Left forelimb (tissue), 1 donor: ENCODE data around the gene ITPK1.

Source experiments
- DNase-seq: peaks from one replicate; pipeline ENCODE4 v3.0.0-alpha.2; 2018; ENCODE audit warnings: low spot score

Gene ITPK1

DNA sequence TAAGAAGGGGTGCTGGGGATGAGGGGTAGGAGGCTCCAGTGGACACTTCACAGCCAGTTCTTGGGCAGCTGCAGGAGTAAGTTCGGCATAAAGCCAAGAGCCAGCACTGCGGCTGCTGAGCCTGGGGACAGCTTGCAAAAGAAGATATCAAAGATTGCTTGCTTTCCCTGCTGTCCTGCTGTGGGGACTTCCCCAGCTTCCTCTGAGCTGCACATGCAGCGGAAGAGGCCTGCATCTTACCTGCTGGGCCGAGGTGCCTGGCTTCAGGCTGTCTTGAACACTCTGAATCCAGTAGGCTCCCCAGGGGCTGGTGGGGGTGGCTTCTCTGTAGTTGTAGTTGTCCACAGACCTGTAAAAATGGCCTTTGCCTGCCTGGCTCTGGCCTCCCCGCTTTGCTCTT is 191.5 kb downstream of the ITPK1 start:
- no peak for DNase-seq

DNA sequence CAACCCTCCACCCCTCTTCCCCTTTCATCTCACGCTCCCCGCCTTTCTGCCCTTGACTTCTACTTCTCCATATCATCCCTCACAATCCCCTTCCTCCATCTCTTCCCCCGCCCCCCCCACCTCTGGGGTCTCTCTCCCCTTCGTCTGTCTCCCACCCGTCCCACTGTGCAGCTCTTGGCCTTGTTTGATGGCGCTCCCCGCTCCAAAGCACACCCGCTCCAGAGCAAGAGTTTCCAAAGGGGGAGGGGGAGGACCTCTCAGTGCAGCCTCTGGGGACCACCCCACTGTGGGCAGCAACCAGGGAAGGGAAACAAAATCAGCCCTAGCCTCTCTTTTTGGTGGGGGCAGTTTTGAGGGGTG is 192.0 kb downstream of the ITPK1 start:
- DNase-seq = no peak

DNA sequence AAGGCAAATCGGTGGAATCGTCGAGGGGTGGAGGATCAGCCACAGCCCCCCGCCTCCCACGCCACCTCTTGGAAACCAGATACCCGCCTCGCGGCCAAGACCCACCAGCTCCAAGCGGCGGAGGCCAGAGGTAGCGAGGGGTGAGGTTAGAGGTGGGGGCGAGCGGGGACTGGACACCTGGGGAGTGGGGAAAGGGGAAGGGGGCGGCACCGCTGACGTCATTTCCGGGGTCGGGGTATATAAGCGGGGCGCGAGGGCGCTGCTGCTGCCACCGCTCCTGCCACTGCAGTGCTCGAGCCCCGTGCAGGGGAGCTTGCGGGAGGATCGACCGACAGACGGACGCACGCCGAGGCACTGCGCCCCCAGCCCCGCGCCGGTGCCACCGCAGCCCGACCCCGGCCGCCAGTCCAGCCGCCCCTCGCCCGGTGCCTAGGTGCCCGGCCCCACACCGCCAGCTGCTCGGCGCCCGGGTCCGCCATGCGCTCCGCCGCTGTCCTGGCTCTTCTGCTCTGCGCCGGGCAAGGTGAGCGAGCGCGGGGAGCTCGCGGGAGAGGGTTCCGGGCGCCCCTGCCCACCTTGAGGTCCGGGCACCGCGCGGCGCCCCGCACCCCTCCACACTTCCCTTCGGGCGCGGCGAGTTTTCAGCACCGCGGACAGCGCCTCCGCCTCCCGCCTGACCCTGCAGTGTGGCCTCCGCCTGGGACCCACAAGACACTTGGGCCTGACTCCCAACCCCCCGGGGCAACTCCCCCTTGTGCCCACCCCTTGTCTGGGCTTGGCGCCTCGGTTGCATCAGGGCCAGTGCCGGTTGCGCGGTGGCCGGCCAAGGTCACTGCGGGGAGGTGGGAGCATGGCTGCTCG is 192.6 kb downstream of the ITPK1 start, which contains the start of gene CHGA:
TSS of gene CHGA (plus strand) at position 268 of the 861 bp plus-strand sequence. CDS start at position 478, 210 bp downstream.
- DNase-seq = peak; percentile 79

DNA sequence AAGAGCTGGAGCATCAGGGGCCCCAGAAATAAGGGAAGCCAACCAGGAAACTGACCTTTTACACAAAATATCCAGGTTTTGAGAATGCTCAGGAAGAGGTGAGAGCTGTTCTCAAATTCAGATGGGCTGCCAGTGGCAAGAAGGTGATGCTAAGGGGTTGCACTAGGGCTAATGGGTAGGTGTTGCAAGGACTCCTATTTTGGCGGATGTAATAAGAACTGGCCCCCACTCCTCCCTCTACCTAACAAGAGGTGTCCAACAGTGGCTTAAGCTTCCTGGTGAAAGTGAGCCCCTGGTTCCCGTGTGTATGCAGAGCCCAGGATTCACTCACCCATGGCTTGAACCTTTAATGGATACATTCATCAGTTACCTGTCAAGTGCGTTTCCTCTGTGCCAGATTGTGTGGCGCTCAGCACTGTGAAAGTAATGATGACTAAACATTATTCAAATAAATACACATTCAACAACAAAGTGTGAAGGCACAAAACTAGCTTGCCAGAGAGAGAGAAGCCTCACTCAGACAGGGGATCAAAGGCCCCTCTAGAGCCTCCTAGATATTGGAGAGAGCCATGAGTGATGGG is 193.5 kb downstream of the ITPK1 start:
- no peak for DNase-seq

DNA sequence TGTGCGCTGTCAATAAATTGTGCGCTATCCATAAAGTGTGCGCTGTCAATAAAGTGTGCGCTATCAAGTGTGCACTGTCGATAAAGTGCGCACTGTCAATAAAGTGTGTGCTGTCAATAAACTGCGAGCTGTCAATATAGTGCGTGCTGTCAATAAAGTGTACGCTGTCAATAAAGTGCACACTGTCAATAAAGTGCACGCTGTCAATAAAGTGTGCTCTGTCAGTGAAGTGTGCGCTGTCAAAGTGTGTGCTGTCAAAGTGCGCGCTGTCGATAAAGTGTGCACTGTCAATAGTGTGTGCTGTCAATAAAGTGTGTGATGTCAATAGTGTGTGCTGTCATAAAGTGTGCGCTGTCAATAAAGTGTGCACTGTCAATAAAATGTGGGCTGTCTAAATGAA is 195.7 kb downstream of the ITPK1 start:
- no peak for DNase-seq

DNA sequence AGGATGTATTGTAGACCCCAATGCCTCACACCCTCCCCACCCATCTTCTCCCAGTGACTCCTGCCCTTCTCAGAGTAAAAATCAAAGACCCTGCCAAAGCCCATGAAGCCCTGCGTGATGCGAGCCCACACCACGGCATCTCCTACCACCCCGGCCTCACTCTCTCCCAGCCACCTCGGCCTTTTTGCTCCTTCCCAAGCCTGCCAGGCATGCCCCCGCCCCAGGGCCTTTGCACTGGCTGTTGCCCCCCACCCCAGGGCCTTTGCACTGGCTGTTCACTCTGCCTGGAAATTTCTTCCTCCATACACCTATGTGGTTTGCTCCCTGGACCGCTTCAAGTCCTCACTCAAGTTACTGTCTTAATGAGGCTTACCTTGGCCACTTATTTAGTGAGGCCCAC is 197.8 kb downstream of the ITPK1 start:
- no peak for DNase-seq

DNA sequence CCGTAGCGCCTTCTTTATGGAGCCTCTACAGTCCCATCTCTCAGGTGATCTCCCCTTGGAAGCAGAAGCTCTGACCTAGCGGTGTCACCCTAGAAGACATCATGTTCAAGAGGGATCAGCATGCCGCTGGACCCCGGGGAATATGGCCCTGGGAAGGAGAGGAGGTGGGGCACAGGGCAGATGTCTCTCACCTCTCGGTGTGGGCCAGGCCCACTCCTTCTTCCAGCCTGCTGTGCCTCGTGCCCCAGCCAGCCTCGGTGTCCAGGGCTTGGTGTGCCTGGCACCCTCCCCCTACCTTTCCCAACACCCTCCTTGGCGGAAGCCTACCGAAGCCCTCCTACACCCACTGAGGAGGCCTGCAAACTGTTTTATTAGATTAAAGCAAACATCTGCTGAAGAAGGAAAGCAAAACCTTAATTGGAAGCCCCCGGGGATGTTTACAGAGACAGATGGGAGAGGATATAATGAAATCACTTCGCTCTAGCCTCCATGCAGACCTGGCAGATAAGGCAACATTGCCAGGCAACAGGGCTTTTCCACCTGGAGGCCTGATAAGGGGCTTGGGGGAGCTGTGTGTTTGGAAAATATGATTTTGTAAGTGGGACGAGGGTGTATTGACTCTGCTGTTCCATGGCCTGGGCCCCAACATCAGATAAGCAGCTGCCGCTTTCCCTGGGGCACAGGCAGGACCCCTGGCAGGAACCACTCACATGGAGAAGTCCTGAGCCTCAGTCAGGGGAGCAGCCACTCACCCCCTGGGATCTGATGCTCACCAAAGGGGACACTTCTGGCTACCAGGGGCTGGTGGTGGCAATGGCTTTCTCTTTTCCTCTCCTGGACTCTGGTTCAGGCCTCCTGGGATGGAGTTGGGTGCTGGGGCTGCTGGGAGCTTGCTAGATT is 198.4 kb downstream of the ITPK1 start:
- DNase-seq = no peak

DNA sequence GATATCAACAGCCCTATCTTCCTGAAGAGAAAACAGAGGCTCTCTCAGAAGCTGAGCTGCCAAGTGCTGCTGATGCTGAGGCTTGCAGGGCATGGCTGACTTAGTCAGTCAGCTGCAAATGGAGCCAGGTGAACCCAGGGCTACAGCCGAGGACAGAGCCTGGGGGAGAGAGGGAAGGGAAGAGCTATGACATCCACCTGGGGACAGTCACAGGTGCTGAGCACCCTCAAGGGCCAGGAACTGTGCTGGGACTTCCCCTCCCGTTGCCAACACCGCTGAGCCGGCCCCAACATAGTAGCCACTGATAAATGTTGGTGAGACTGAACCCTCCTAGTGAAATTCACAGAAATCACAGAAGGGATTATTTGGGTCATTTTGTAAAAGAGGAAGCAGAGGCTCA is 199.5 kb downstream of the ITPK1 start:
- no peak for DNase-seq

DNA sequence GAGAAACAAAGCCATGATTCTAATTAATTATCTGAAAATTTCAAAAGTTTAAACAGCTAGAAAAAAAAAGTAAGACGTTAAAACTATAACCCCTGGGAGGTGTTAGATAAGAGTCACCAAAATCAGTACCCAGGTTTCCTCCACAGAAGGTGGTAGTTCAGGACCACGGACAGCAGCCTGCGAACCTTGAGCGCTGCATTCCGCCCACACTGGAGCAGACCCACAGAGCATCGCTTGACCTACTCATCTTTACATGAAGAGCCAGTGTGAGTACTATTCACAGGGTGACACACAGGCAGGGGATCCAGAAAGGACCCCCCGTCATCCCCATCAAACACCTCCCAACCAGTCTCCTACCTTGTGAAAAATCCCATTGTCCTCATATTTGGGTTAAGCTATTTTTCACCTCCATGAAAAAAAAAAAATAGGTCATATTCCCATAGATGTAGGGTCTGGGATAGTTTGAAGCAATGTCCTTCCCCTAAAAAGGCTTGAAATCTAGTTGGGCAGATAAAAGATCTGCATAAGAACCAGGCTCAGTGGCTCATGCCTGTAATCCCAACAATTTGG is 201.6 kb downstream of the ITPK1 start:
- no peak for DNase-seq

DNA sequence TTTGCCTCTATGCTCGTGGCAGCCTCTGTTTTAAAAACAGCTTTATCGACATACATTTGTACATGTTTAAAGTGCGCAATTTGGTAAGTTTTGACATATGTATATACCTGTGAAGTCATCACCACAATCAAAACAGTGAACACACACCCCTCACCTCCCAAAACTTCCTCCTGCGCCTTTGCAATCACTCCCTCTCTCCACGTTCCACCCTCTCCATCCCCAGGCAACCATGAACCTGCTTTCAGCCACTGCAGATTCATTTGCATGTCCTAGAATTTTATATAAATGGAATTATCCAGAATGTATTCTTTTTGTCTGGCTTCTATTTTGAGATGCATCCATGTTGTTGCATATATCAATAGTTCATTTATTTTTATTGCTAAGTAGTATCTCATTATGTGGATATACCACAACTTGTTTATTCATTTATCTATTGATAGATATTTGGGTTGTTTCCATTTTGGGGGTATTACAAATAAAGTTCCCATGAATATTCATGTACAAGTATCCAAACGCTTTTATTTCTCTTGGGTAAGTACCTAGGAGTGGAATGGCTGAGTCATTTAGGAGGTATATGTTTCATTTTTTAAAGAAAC is 208.3 kb downstream of the ITPK1 start:
- DNase-seq = no peak

DNA sequence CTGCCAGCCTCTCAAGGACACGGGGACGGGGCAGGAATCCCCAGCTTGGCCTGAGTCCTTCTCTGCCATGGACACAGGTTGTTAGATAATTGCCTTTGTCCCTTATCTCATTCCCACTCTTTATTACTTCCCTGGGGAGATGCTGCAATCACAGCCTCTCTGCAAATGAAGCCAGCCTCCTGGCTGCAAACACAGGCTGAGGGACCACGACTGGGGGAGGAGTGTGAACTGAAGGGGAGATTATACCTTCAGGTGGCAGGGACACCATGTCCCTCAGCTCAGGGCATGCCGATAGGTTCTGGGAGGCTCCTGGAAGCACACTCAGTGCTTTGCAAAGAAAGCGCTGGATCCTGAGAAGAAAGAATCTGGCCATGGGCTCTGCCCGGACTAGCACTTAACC is 208.9 kb downstream of the ITPK1 start:
- no peak for DNase-seq

DNA sequence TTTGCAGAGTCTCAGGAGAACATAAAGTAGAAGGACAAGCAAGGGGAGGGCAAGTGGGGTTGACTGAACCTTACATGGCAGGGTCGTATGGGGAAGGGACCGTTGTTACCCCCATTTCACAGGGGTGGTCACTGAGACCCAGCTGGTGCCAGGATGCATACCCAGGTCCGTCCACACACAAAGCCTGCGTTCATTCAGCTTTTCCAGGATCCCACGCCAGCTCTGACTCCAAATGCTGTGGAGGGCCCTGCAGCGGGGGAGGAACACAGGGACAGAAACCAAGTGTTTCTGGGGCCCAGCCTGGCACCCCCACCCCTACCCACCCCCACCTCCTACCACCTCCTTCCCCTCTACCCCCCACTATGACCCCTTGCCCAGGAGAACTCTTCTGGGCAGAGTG is 209.3 kb downstream of the ITPK1 start:
- DNase-seq = no peak

DNA sequence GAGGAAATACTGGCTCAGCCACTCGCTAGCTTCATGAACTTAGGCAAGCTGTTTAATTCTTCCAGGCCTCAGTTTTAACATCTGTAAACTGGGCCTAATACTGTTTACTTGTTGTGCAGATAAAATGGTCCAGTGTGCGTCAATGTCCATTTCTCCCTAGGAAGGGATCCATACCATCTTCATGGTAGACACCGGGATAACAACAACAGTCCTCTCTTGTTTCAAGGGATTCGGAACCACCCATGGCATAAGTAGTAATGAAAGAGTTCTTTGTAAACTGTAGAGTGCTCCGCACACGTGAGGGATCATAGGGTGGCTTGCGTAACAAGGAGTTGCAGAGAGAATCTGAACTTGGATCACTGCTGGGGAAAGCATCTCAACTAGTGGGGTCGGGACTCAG is 210.1 kb downstream of the ITPK1 start:
- DNase-seq = no peak

DNA sequence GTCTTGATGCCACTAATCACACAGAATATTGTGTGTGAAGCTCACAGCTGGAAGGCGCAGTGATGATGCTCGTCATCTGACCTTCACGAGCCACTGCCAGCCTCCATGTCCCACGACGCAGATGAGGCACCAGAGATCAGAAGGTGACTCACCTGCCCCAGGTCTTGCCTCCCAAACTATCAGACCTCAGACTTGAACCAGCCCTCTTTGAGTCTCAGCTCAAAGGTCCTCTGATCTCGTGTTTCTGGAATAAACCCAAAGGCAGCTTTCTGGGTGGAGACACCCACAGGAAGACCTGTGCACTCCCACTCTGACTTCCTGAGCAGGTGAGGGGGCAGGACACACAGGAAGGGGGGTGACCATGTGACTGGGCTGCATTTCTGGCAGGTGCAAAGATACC is 212.4 kb downstream of the ITPK1 start:
- no peak for DNase-seq

DNA sequence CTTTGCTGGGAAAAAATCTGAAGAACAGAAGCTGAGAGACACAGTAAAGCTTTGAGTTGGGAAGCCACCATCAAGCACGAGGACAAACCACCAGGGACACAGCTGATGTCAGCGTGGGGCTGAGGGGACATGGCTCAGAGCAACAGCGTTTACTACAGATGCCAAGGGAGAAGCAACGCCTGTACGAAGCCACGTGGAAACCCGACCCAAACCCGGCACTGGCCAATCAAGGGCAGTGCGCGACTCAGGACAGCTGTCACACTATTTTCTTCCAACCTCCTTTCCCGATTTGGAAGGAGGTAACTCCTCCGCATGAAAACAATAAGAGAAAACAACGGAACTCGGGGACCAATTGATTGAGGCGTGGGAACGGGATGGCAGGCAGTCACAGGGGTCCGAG is 213.0 kb downstream of the ITPK1 start:
- DNase-seq = no peak

DNA sequence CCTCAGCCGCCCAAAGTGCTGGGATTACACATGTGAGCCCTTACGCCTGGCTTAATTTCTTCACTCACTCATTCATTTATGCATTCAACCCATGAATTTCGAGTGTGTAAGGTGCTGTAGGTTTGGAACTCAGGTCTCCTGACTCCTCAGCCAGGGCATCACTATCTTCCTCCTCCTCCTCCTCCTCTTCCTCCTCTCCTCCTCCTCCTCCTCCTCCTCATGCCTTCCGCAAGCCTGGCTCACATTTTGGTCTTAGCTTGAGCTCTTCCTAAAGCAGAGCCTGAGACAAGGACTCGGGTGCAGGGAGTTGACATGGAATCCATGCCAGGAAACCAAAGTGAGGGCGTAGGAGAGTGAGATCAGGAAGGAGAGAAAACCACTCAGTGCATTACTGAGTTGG is 213.5 kb downstream of the ITPK1 start:
- no peak for DNase-seq

DNA sequence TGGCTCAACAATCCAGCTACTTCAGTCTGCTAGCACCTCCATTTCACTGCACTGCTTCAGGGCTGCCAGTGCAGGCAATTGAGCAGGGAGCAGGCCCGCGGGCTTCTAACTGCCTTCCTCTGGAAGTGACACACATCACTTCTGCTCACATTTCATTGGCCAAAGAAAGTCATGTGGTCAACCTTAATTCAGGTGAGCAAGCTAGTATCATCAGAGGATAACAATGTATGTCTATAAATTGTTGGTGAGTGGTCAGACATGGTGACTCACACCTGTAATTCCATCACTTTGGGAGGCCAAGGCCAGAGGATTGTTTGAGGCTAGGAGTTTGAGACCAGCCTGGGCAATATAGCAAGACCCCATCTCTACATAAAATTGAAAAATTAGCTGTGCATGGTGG is 215.1 kb downstream of the ITPK1 start:
- DNase-seq = no peak

DNA sequence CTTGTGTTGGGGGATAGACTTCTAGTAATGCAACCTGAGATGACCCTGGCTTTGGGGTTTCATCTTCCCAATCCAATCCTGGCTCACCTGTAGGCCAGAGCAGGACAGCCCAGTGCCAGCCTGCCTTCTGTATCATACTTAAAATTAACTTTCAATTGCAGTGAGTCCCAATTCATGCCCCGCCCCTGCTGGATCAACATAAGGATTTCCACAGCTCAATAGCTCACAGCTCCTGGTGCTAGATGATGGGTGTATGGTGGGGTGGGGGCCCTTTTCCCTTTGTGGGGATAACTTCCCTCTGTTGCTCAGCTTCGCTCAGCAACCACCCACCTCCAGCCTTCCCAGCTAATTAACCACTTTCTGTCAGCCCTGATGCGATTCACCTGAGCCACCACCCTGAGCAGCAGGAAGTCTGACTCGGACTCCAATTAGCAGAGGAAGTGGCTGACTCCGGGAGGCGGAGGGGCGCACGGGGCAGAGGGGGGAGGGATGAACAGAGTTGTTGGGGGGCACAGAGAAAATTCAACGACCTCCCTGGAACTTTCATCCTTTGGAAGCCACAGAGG is 217.1 kb downstream of the ITPK1 start:
- no peak for DNase-seq

DNA sequence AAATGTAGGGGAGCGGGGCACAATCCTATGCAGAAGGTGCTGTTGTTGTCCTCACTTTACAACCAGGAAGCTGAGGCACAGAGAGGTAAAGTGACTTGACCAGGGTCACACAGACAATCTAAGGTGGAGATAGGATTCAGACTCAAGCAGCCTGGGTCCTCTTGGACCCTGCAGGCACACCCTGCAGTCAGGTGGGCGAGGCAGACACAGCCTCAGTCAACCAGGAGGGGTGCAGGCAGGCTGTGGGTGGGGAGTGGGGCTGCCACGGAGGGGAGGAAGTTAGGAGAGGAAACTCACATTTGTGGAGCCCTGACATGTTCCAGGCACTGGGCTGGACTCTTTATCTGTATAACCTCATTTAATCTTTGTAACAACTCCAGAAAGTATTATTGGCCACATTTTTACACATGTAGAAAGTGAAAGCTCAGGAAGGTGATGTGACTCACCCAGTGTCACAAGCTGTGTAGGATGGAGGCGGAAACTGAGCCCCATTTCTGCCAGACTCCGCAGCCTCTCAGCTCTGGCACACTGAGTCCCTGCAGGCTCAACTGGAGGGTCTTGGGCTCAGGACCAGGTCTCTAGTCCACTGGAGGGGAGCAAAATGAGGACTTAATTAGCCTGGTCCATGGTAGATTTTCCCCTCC is 217.7 kb downstream of the ITPK1 start:
- DNase-seq = no peak

DNA sequence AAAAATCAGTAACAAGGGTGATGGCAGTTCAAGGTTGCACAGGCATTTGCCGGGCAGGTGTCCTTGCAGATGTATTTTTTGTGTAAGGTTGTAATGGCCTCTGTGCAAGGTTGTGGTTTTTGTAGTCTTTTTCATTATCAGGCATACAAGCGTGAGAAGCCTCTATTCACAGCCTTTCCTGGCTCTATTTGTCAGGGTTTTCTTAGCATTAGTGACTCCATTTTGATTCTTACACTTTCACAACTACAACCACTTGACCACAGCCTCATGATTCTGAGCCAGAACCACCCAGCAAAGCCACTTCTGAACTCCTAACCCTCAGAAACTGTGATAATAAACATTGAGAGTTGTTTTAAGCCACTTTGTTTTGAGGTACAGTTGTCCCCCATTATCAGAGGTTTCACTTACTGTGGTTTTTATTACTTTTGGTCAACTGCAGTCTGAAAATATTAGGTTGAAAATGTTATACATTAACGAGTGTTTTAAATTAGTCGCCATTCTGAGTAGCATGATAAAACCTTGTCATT is 220.3 kb downstream of the ITPK1 start:
- DNase-seq = no peak

DNA sequence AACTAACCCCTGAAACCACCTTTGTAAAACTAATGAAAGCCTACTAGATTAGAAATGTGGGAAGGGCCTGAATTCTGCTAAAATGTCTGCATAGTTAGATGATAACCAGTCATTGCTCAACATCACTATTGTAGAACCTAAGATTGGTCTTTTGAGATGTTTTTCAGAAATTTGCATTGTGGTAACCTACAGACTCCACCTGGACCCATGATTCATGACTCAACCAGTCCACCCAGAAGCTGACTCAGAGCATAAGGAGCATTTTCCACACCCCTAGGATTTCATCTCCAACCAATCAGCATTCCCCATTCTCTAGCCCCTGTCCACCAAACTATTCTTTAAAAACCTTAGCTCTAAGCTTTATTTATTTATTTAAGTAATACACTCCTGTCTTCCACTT is 223.1 kb downstream of the ITPK1 start:
- no peak for DNase-seq
